HG02610 (cell line): Measurements from ENCODE around the gene NT5E.

ENCODE experiments used
- ATAC-seq: cut with Tn5 transposase; IDR thresholded peaks from one replicate; pipeline ENCODE4 v1.9.1; 2021; ENCODE audit warnings: mild to moderate bottlenecking, moderate library complexity; ENCODE audit not compliant: unreplicated experiment

The NT5E gene

GRCh38 chr6:85421181-85421580 lies 28.7 kb upstream of the NT5E start:
- no peak for ATAC-seq

GRCh38 chr6:85421972-85422371 lies 27.9 kb upstream of the NT5E start:
- no peak for ATAC-seq

DNA sequence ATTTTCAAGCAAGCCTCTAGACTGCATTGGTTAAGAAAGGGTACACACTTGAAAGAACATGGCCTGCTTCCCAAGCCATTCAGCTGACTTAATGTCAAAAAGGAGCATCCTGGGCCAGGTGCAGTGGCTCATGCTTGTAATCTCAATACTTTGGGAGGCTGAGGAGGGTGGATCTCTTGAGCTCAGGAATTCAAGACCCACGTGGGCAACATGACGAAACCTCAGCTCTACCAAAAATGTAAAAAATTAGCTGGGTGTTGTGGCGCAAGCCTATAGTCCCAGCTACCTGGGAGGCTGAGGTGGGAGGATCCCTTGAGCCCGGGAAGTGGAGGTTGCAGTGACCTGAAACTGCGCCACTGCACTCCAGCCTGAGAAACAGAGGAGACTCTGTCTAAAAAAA lies 26.9 kb upstream of the NT5E start:
- ATAC-seq = no peak

DNA sequence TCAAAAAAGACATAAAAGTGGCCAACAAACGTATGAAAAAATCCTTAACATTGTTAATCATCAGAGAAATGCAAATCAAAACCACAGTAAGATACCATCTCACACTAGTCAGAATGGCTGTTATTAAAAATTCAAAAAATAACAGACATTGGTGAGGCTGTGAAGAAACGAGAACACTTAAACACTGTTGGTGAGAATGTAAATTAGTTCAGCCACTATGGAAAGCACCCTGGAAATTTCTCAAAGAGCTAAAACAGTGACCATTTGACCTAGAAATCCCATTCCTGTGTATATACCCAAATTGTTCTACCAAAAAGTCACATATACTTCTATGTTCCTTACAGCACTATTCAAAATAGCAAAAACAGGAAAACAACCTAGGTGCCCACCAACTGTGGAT lies 24.9 kb upstream of the NT5E start:
- ATAC-seq = peak; percentile 78

- ATAC-seq = no peak
These were observed 23.9 kb upstream of the NT5E start for GRCh38 chr6:85425997-85426396.

DNA sequence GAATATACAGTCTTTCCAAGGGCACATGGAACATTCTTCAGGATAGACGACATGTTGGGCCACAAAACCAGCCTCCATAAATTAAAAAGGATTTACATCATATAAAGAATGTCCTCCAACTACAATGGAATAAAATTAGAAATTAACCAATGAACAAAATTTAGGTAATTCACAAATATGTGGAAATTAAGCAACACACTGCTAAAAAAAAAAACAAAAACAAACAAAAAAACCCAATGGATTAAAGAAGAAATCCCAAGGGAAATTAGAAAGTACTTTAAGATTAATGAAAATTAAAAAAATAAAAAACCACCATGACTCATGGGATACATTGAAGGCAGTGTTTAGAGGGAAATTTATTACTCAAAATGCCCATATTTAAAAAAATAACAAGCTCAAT lies 21.4 kb upstream of the NT5E start:
- no peak for ATAC-seq

- no peak for ATAC-seq
These were observed 20.5 kb upstream of the NT5E start for GRCh38 chr6:85429346-85429745.

- no peak for ATAC-seq
These were observed 18.6 kb upstream of the NT5E start for GRCh38 chr6:85431271-85431670.

GRCh38 chr6:85432554-85432953 lies 17.3 kb upstream of the NT5E start:
- ATAC-seq = no peak

DNA sequence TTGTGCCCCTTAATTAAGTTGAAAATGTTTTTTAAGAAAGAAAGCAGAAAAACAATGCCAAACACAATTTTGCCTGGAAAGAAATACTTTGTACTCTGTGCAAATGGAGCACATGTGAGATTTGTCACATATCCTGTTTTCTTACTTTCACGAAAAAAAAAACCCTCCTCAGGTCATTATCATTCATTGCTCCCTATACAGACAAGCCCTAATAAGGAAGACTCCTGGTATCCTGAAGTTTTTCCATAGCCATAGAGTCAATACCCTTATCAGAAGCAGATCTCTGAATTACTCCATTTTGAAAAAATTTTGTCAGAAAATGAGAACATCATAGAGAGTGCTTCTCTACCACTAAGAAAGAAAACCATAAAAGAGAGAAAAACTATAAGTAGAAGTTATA lies 14.0 kb upstream of the NT5E start:
- no peak for ATAC-seq

GRCh38 chr6:85436411-85436810 lies 13.5 kb upstream of the NT5E start:
- ATAC-seq = no peak

DNA sequence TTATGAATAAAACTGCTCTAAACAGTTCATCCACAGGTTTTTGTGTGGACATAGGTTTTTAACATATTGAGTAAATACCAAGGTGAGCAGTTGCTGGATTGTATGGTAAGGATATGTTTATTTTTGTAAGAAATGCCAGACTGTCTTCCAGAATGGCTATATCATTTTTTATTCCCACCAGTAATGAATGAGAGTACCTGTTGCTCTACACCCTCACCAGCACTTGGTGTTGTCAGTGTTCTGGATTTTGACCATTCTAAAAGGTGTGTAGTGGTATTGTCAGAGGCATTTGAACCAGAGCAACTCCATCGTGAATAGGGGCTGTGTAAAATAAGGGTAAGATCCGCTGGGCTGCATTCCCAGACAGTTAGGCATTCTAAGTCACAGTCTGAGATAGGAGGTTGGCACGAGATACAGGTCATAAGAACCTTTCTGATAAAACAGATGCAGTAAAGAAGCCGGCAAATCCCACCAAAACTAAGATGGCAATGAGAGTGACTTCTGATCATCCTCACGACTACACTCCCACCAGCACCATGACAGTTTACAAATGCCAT lies 12.9 kb upstream of the NT5E start:
- ATAC-seq = no peak

DNA sequence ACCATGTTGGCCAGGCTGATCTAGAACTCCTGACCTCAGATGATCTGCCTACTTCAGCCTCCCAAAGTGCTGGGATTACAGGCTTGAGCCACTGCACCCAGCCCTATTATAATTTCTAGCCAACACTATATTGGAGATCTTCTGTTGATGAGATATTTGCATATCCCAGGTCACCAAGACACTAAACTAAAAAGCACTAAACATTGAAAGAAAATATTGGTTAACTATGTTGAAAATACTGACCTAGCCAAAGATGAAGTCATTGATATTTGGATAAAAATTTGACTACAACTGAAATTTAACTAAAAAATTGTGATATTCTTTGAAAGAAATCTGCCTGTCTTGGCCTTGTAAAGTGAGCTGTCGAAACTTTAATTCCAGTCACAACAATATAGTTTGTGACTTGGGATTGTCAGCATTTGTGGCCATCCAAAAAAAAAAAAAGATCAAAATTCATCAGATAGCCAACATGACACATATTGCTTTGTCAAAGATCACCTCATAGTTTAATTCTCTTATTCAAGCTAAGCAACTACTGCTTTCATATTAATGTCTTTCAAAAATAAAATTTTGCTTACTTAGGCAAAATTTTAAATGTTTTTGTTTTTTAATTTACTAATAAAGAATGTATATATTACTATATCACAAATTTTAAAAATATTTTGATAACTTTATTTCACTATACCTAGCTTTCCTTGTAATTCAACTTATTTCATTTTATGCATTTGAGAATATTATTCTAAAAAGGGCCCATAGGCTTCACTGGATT lies 6.3 kb upstream of the NT5E start:
- no peak for ATAC-seq

DNA sequence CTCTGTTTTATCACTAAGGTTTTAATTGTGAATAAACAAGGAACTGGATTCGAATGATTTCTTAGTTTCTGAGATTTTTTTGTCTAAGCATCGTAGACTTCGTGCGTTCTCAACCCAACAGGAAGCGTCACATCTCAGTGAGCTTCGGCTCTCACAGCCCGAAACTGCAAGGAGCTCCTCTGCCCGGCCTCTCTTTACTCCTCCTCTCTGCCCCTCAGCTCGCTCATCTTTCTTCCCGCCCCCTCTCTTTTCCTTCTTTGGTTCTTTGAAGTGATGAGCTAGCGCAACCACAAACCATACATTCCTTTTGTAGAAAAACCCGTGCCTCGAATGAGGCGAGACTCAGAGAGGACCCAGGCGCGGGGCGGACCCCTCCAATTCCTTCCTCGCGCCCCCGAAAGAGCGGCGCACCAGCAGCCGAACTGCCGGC lies 480 bp upstream of the NT5E start:
- ATAC-seq = peak; percentile 76

DNA sequence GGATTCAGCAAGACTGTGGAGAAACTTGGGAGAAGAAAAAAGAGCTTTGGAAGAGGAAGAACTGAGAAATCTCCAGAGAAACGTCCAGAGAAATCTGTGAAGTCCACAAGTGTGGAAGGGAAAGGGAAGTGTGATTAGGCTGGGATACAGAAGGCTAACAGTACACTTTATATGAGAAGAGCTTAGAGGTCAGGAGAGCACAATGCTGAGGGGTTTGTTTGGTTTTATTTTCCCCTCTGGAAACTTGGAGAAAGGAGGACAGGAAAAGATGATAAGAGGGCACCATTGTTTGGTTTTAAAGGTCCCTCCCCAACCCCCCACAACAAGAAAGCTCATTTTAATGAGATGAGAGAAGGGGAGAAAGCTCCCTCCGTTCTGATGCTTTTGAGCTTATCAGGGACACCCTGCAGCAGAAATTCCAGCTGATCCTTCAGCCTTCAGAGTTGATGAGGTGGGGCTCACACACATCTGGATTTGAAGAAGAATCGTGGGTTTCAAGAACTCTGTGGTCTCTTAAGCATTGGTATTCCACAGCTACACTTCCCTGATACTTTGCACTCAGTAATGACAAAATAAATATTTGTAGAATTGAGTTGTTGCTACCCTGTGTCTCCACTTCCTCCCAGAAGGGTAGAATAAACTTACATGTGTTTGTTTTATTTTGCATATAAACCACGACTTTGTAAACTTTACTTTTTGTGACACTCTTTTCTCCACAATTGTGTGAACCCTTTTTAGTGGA lies 1.9 kb downstream of the NT5E start:
- no peak for ATAC-seq

DNA sequence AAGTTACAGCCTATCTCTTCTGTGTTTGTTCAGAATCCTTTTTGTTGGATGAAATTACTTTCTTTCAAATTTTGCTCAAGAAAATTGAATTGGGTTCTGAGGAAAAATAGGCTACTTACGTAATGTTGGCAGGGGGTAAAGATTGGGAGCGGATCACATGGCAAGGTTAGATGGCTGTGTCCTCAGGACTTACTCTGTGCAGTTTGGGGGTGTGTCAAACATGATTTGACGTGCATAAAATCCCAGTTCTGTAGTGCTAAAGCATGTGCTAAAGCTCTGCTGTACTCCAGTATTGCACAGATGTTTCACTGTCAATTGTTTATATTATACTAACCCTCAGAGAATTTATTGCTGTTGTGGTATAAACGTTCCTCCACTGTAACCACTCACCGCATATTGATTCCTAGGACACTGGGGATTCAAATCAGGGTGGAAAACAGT lies 2.6 kb downstream of the NT5E start:
- ATAC-seq = no peak

GRCh38 chr6:85453052-85453451 lies 3.2 kb downstream of the NT5E start:
- no peak for ATAC-seq

DNA sequence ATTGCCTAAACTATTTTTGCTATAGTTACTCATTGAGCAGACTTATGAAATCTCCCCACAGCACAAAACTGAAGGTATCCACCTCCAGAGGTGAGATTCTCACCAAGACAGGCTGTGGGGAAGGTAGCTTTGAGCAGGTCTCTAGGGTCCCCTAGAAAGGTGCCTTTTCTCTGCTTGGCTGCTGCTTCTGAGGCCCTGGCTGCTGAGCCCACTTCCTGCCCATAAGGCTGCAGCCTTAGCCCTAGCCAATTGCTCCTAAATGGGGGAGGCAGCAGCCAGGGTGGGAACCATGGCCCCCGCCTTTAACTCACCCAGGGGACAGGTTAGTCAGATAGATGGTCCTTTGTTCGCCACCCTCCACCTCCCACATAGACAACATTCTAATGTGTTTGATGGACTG lies 3.6 kb downstream of the NT5E start:
- no peak for ATAC-seq

DNA sequence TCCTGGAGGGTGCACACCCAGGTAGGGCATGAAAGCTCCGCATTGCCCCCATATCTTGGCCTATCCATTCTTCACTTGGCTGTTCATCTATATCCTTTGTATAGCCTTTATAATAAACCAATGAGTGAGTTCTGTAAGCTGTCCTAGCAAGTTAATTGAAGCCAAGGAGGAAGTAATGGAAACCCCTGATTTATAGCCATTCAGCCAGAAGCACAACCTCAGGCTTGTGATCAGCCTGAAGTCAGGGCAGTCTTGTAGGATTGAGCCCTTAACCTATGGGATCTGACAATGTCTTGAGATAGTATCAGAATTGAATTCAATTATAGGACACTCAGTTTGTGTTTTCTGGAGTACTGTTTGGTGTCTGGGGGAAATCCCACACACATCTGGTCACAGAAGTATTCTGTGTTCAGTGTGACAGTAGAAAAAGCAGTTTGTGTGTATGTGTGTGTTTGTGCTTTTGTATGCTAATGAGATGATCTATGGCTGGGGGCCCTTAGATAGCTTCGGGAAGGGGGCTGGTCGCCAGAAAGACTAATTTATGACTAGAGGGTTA lies 5.7 kb downstream of the NT5E start:
- ATAC-seq = no peak

DNA sequence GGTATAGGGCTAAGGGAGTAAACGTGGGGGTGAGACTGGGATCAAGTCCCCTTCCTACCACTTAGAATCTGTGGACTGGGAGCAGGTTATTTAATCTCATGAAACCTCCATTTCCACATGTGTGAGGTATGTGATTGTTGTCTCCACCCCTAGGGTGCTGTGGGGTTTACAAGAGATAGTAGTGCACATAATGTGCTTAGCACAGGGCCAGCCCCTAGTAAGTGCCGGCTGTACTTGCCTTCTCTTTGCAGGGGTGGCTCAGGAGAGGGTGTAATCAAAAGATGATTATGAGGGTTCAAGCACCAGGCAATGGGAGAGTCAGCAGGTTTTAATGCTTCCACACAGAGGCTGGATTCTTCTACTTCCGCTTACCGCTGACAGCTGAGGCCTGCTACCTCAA lies 6.9 kb downstream of the NT5E start:
- ATAC-seq = no peak

GRCh38 chr6:85458184-85458583 lies 8.3 kb downstream of the NT5E start:
- ATAC-seq = no peak

GRCh38 chr6:85458782-85459181 lies 8.9 kb downstream of the NT5E start:
- ATAC-seq = no peak
